Lower leg skin (tissue), 4 donors: Measurements from ENCODE around the gene PZP. TPM values are rescaled to one million over a fixed set of nuclear protein-coding genes. Genes with fewer than 3 reads are reported as not detected.

Experiments
- DNase-seq, 2 donors: peaks; one replicate each; pipeline ENCODE4 v3.0.0-alpha.2; 2019; ENCODE audit warnings: low spot score in 2 of 2
- H3K4me3 ChIP-seq: fragments of 200-600 bp; sonication (generic); 2 replicates; pipeline ENCODE4 v1.5.1; 2017; ENCODE audit warnings: mild to moderate bottlenecking, low read depth; ENCODE audit not compliant: poor library complexity, severe bottlenecking
- POLR2A ChIP-seq, 2 donors: fragments of 450-650 bp; IDR thresholded peaks; one replicate each; pipeline ENCODE4 v1.6.1; 2016 to 2017; ENCODE audit warnings: antibody characterized with exemption in 2 of 2, mild to moderate bottlenecking in 1 of 2, moderate library complexity in 1 of 2
- WGBS, 2 donors: methylation state at CpG; one replicate each; pipeline ENCODE4 v1.1.5; 2018; 5-methylcytosine and 5-hydroxymethylcytosine counted together
- intact Hi-C: fragments of 100-400 bp; cut with DNase I; formaldehyde crosslinking; loops from one replicate; pipeline ENCODE4 v1.15.0; 2023; ENCODE audit warnings: low total_unique reads
- total RNA-seq, 4 donors: library from RNA; depleted of rRNA; stranded (reverse); fragments of >200 nt; gene quantifications; one replicate each; pipeline ENCODE4 v1.1.0, GENCODE V29; 2016
- TF ChIP-seq, protein P1 (sequence below), 3 donors: fragments of 450-650 bp; IDR thresholded peaks; one replicate each; pipeline ENCODE4 v1.5.1; 2016; ENCODE audit warnings: antibody characterized with exemption in 3 of 3, mild to moderate bottlenecking in 3 of 3, moderate library complexity in 2 of 3

The PZP gene
- total RNA-seq, 4 donors from 2014 or later = not detected

DNA sequence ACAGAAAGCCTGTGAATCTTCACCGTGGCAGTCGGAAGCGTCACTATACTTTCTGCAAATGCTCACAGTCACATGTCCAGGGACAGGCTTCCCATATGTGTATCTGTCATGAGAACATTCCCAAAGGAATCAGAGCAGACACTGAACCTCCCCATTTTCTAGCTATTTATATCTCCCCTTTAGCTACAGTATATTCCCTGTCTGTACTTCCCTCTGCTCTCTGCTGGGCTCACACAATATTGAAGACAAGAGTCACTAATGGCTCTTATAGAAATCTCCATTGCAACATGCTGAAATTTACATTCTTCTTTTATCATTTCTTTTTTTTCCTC, 100.7 kb downstream of the PZP start:
- intact Hi-C loops = no loop called here
- DNase-seq = no peak
- no peak for TF ChIP-seq POLR2A (IDR thresholded peaks at IDR 0.05)
- TF ChIP-seq, protein P1, sequence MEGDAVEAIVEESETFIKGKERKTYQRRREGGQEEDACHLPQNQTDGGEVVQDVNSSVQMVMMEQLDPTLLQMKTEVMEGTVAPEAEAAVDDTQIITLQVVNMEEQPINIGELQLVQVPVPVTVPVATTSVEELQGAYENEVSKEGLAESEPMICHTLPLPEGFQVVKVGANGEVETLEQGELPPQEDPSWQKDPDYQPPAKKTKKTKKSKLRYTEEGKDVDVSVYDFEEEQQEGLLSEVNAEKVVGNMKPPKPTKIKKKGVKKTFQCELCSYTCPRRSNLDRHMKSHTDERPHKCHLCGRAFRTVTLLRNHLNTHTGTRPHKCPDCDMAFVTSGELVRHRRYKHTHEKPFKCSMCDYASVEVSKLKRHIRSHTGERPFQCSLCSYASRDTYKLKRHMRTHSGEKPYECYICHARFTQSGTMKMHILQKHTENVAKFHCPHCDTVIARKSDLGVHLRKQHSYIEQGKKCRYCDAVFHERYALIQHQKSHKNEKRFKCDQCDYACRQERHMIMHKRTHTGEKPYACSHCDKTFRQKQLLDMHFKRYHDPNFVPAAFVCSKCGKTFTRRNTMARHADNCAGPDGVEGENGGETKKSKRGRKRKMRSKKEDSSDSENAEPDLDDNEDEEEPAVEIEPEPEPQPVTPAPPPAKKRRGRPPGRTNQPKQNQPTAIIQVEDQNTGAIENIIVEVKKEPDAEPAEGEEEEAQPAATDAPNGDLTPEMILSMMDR (IDR thresholded peaks at IDR 0.05) = no peak
- H3K4me3 ChIP-seq = no peak overlapping the region
- 67 to 86% methylated on average over 3 of the region's 3 CpGs for WGBS, 2 donors

DNA sequence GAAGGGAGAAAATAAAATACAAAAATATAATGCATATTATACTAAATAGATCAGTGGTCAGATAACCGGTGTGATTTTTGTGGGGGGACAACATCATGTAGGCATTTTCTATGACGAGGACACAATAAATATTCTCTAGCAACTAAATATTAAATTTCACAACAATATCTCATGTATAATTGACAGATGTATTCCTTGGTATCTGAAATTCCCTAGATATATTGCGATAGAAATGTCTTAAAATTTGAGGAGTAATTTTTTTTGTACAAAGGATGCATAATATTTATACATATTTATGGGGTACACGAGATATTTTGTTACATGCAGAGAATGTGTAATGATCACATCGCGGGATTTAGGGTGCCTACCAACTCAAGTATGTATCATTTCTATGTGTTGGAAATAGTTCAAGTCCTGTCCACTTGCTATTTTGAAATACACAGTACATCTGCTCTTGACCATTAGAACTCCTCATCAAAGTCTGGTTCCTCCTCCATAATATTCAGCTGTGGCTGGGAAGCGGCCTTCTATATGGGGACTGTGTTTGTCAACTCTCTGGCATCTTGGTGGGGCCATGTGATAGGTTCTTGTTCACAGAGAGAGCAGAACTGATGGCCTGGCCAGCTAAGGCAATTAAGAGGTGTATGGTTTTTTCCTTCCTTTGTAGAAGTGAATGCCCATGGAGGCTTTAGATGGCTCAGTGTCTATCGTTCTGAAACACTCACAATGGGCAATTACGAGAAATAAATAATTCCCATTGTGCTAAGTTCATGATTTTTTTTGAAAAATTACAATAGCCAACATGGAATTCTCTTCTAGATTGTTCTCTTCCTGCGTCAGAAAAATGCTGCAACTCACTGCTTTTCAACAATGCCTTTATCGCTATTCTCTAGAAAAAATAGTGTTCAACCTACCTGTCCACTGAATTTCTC, 101.3 kb downstream of the PZP start:
- WGBS, 2 donors = 90 to 94% methylated on average over 11 of the region's 11 CpGs
- intact Hi-C loops = no loop called here
- no peak for TF ChIP-seq POLR2A (IDR thresholded peaks at IDR 0.05)
- TF ChIP-seq, protein P1 (IDR thresholded peaks at IDR 0.05) = no peak
- no peak for DNase-seq
- no peak overlapping the region for H3K4me3 ChIP-seq

DNA sequence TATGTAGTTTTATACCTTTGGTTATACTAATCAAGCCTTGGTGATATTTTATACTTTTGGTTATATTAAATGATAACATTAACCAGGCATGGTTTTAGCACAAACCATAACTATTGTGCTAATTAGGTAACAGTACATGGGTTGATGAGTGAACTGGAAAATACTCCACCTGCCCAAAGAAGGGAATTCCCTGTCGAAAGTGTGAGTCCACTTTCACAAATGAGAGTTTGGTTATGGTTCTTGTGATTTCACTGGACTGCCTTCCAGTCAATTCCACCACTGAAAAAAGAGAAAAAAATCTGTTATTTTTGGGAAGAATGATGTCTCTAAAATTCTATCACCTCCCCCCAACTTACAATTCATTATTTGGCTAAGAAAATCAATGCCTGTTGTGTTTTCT, 102.1 kb downstream of the PZP start:
- no peak for DNase-seq
- intact Hi-C loops = no loop called here
- 85 to 87% methylated on average over 1 of the region's 1 CpG for WGBS, 2 donors
- H3K4me3 ChIP-seq = no peak overlapping the region
- no peak for TF ChIP-seq POLR2A (IDR thresholded peaks at IDR 0.05)
- TF ChIP-seq, protein P1 (IDR thresholded peaks at IDR 0.05) = no peak

DNA sequence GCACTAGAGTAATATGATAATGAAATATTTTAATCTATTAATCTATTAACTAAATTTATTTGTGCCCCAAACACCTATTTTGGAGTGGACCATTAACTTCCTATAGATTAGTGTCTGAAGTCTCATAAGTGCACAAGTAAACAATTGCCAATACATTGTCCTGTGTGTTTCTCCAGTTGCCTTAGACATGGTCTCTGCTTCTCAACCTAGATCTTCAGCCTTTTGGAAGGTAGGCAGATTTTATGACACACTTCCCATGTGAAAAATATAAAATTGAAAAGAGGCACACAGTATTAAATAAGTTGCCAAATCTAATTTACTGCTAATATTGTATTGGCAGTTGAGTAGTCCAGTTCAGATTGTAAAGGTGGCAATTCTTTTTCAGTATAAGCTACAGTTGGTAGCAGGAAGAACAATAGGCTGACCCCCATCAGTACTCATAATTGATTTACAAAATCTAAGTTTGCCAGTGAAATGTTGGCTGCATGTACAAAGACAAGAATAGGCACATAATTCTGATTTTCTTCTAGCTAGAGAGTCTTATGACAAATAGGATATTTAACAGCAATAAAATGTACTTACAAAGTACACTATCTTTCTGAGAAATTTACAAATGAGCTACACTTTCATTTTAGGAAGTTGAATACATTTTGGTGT, 103.3 kb downstream of the PZP start:
- DNase-seq = no peak
- H3K4me3 ChIP-seq = no peak overlapping the region
- intact Hi-C loops = no loop called here
- TF ChIP-seq POLR2A (IDR thresholded peaks at IDR 0.05) = no peak
- TF ChIP-seq, protein P1 (IDR thresholded peaks at IDR 0.05) = no peak

DNA sequence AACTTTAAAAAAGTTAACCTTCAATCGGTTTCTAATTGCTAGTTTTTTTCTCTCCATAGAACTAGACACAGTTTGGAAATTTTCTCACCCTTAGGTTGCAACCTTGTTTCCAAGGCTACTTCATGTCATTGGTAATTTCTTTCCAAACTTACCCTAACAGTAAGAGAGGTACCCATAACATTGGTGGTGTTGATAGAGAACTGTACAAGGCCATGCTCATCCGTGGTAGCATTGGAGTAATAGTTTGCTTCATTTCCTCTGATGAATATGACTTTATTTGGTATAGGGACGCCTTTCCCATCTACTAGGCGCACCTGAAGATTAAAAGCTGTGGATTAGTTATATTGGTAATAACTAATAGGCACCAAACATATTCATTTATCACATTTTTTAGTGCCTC, 104.1 kb downstream of the PZP start:
- TF ChIP-seq, protein P1 (IDR thresholded peaks at IDR 0.05) = no peak
- TF ChIP-seq POLR2A (IDR thresholded peaks at IDR 0.05) = no peak
- no peak overlapping the region for H3K4me3 ChIP-seq
- 77 to 78% methylated on average over 4 of the region's 4 CpGs for WGBS, 2 donors
- intact Hi-C loops = no loop called here
- no peak for DNase-seq
